ENCODE measurements around the gene MGAT4B. TPM values are rescaled to one million over a fixed set of nuclear protein-coding genes. Genes with fewer than 3 reads are reported as not detected.

The MGAT4B gene
- 100 to 1,000 TPM in 2 of 4 donors, 10 to 100 TPM in 2; 83.6 to 108 (median 102) TPM for total RNA-seq

DNA sequence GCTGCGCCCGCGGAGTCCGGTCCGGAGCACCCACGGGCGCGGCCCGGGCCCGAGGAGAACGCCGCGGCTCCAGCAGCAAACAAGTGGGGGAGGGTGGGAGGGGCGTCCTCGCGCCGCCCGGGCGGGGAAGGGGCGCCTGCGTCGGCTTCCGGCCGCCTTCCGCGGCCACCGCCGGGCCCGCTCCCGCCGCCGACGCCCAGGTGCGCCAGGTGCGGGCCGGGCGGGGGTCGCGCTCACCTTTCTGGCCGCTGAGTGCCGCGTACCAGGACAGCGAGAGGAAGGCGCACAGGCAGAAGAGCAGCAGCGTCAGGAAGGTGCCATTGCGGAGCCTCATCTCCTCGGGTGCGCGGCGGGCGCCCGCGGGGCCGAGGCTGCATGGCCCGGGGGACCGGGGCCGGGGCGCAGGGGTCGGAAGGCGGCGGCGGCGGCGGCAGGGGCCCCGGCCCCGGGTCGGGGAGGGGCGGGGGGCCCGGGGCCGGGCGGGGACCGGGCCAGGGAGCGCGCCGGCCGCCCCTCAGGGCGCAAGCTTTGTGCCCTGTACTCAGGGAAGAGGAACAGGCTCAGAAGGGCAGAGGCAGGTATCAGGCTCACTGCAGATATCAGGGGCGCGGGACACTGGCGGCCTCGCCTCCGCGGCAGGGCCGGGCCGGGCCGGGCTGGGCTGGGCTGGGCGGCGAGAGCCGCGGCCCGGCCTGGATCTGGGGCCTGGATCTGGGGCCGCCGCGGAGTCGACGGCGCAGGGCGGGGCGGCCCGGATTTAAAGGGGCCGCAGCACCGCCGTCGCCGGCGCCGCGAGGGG lies at the start of gene MGAT4B:
Gene MGAT4B (minus strand): TSS at position 617 of the 799 bp plus-strand sequence. CDS start 283 bp downstream, at position 334.
- no CpG with 5 or more reads among the region's 108 CpGs for WGBS, 2 donors
- no peaks in the 10 kb centered on the region for H3K36me3 ChIP-seq
- DNase-seq: peak; percentile 76 to 81
- intact Hi-C loops (cut with DNase I): loop anchor here (5.0 kb wide), 1 partner anchor 184 kb away; the partner anchor contains the start of gene HNRNPH1
- H3K27ac ChIP-seq: peak within 1 kb of the TSS; percentile 55 to 89 (median 89)
- no peaks in the 10 kb centered on the region for H3K9me3 ChIP-seq
- H3K4me1 ChIP-seq: peaks cover 13 to 40% of the 10 kb centered on the region in 2 donors
- H3K27me3 ChIP-seq: no peaks in the 10 kb centered on the region
- peak within 1 kb of the TSS; percentile 71 to 83 (median 73) for H3K4me3 ChIP-seq (replicated peaks in 1 of 3)
- TF ChIP-seq, protein P1, sequence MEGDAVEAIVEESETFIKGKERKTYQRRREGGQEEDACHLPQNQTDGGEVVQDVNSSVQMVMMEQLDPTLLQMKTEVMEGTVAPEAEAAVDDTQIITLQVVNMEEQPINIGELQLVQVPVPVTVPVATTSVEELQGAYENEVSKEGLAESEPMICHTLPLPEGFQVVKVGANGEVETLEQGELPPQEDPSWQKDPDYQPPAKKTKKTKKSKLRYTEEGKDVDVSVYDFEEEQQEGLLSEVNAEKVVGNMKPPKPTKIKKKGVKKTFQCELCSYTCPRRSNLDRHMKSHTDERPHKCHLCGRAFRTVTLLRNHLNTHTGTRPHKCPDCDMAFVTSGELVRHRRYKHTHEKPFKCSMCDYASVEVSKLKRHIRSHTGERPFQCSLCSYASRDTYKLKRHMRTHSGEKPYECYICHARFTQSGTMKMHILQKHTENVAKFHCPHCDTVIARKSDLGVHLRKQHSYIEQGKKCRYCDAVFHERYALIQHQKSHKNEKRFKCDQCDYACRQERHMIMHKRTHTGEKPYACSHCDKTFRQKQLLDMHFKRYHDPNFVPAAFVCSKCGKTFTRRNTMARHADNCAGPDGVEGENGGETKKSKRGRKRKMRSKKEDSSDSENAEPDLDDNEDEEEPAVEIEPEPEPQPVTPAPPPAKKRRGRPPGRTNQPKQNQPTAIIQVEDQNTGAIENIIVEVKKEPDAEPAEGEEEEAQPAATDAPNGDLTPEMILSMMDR (IDR thresholded peaks at IDR 0.05): peak in 1 of 6 experiments; percentile 25
- TF ChIP-seq POLR2A (IDR thresholded peaks at IDR 0.05): peak; percentile 30 to 77

DNA sequence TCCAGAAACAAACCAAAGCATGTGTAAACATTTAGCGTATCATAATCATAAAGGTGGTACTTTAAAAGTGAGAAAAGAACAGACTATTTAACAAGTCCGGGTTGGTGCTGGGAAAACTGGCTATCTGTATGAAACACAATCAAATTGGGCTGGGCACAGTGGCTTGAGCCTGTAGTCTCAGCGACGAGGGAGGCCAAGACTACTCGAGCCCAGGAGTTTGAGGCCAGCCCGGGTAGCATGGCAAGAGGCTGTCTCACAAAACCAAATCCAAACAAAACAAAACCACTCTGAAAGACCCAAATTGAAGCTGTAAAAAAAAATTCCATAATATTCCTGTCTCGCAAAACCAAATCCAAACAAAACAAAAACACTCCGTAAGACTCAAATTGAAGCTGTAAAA lies 47.7 kb upstream of the MGAT4B start:
- WGBS, 2 donors: 91 to 93% methylated on average over 8 of the region's 8 CpGs
- no peak overlapping the region for H3K4me3 ChIP-seq (replicated peaks in 1 of 3)
- no peak for DNase-seq
- H3K36me3 ChIP-seq: peaks cover 32 to 37% of the 10 kb centered on the region in 2 donors
- H3K9me3 ChIP-seq: no peaks in the 10 kb centered on the region
- no peaks in the 10 kb centered on the region for H3K27me3 ChIP-seq
- H3K4me1 ChIP-seq: peaks cover under 1 to 3% of the 10 kb centered on the region in 2 donors
- TF ChIP-seq, protein P1 (IDR thresholded peaks at IDR 0.05): no peak
- no peak for TF ChIP-seq POLR2A (IDR thresholded peaks at IDR 0.05)
- intact Hi-C loops (cut with DNase I): no loop called here
- H3K27ac ChIP-seq: no peak overlapping the region

DNA sequence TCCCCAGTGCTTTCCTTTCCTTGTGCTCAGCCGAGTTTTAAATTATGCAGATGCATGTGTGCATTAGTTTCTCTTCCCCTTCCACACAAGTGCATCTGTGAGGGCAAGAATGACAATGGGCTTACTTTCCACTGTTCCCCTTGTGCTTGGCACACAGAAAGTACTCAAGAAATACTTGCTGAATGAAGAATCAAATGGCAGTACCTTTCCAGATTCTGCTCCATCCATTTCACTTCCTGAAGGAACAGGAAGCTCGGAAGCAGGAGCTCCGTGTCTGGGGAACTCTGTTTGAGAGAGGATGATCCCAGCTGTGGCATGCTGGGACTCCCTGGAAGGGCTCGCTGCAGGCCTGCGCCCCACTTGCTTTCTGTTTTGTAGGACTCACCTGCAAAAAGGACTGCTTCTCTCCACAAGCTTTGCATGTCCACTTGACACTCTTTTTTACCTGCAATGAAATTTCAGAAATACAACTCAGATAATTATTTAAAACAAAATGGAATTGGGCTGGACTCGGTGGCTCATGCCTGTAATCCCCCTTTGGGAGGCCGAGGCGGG lies 46.4 kb upstream of the MGAT4B start:
- no peak overlapping the region for H3K4me3 ChIP-seq (replicated peaks in 1 of 3)
- no peaks in the 10 kb centered on the region for H3K27me3 ChIP-seq
- H3K36me3 ChIP-seq: peaks cover 43 to 48% of the 10 kb centered on the region in 2 donors
- no peak overlapping the region for H3K27ac ChIP-seq
- intact Hi-C loops (cut with DNase I): no loop called here
- no peak for DNase-seq
- TF ChIP-seq, protein P1 (IDR thresholded peaks at IDR 0.05): no peak
- TF ChIP-seq POLR2A (IDR thresholded peaks at IDR 0.05): no peak
- H3K4me1 ChIP-seq: no peaks in the 10 kb centered on the region
- WGBS, 2 donors: 87 to 90% methylated on average over 8 of the region's 8 CpGs
- no peaks in the 10 kb centered on the region for H3K9me3 ChIP-seq

DNA sequence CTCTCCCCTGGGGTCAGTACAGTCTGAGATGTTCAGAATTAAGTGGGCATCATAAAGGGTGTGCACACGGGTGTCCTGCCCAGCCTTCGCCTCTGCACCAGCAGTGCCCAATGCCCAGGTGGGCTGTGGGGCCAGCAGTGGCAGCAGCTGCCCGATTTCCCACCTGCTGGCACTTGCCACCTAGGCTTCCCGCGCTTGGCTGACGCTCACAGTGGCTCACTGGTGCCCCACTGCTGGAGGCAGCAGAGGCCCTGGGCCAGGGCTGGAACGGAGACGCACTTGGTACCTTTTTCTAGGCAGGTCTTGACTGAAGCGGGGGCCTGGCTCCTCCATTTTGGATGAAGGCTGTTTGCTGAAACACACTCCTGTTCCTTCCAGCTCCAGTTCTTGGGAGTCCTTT lies 35.0 kb upstream of the MGAT4B start:
- 93 to 99% methylated on average over 3 to 8 of the region's 9 CpGs for WGBS, 2 donors
- H3K27ac ChIP-seq: no peak overlapping the region
- peaks cover 0 to 4% of the 10 kb centered on the region in 2 donors for H3K4me1 ChIP-seq
- no peak overlapping the region for H3K4me3 ChIP-seq (replicated peaks in 1 of 3)
- intact Hi-C loops (cut with DNase I): no loop called here
- H3K9me3 ChIP-seq: no peaks in the 10 kb centered on the region
- H3K36me3 ChIP-seq: peaks cover 20 to 23% of the 10 kb centered on the region in 2 donors
- no peak for DNase-seq
- no peaks in the 10 kb centered on the region for H3K27me3 ChIP-seq
- TF ChIP-seq, protein P1 (IDR thresholded peaks at IDR 0.05): no peak
- no peak for TF ChIP-seq POLR2A (IDR thresholded peaks at IDR 0.05)

DNA sequence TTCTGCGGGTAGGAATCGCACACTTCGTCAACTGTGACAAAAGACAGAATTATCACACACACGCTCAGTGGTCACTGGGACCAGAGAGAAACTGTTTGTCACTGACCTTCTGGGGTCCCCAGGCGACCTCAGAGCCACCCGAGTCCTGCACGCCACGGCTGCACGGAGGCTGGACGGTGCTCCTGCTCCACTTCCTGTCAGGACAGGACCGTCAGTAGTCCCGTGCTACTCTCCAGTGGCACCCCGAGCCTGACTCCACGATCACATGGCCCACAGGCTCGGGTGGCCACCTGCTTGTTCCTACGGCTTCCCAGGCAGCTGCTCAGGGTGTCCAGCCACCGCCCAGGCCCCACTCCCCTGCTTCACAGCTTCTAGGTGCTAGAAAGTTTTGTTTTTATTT lies 34.1 kb upstream of the MGAT4B start:
- Histone ChIP-seq H3K36me3 (peaks cover 28 to 29% of the 10 kb centered on the region in 2 donors), H3K9me3 (no peaks in the 10 kb centered on the region), H3K27me3 (no peaks in the 10 kb centered on the region), H3K27ac (no peak overlapping the region), H3K4me1 (peaks cover 0 to 4% of the 10 kb centered on the region in 2 donors), H3K4me3 (replicated peaks in 1 of 3) (no peak overlapping the region)
- 86 to 91% methylated on average over 5 to 17 of the region's 17 CpGs for WGBS, 2 donors
- TF ChIP-seq POLR2A (IDR thresholded peaks at IDR 0.05): no peak
- TF ChIP-seq, protein P1 (IDR thresholded peaks at IDR 0.05): no peak
- intact Hi-C loops (cut with DNase I): no loop called here
- no peak for DNase-seq
